HG03565 (cell line): Measurements from ENCODE around the gene IL1R2.

Experiments used
- ATAC-seq: cut with Tn5 transposase; IDR thresholded peaks from one replicate; pipeline ENCODE4 v1.9.1; 2021; ENCODE audit warnings: mild to moderate bottlenecking, moderate library complexity; ENCODE audit not compliant: unreplicated experiment

The IL1R2 gene

GRCh38 chr2:102034683-102035548 lies 43.2 kb downstream of the IL1R2 start:
- ATAC-seq = no peak

- no peak for ATAC-seq
Observed at GRCh38 chr2:102037681-102038080, 45.9 kb downstream of the IL1R2 start.

GRCh38 chr2:102040229-102040628 lies 48.5 kb downstream of the IL1R2 start:
- ATAC-seq = no peak

- ATAC-seq = no peak
Observed at GRCh38 chr2:102041351-102041750, 49.6 kb downstream of the IL1R2 start.

GRCh38 chr2:102042196-102043081 lies 50.7 kb downstream of the IL1R2 start:
- no peak for ATAC-seq

GRCh38 chr2:102043560-102043959 lies 51.8 kb downstream of the IL1R2 start:
- no peak for ATAC-seq

GRCh38 chr2:102044235-102044896 lies 52.6 kb downstream of the IL1R2 start:
- ATAC-seq = no peak

- no peak for ATAC-seq
Observed at GRCh38 chr2:102044967-102045489, 53.3 kb downstream of the IL1R2 start.

- no peak for ATAC-seq
Observed at GRCh38 chr2:102045697-102046096, 53.9 kb downstream of the IL1R2 start.

- no peak for ATAC-seq
Observed at GRCh38 chr2:102046135-102046986, 54.6 kb downstream of the IL1R2 start.

- ATAC-seq = no peak
Observed at GRCh38 chr2:102048465-102048864, 56.7 kb downstream of the IL1R2 start.

- no peak for ATAC-seq
Observed at GRCh38 chr2:102049756-102050443, 58.1 kb downstream of the IL1R2 start.

- ATAC-seq = no peak
Observed at GRCh38 chr2:102050854-102051391, 59.2 kb downstream of the IL1R2 start.

- ATAC-seq = no peak
Observed at GRCh38 chr2:102051692-102052277, 60.0 kb downstream of the IL1R2 start.

- no peak for ATAC-seq
Observed at GRCh38 chr2:102052365-102052764, 60.6 kb downstream of the IL1R2 start.

GRCh38 chr2:102053096-102053495 lies 61.3 kb downstream of the IL1R2 start:
- ATAC-seq = no peak

- no peak for ATAC-seq
Observed at GRCh38 chr2:102055346-102055990, 63.7 kb downstream of the IL1R2 start.

GRCh38 chr2:102056079-102056581 lies 64.4 kb downstream of the IL1R2 start:
- no peak for ATAC-seq
